ENCODE measurements around the gene NRP1. TPM values are rescaled to one million over a fixed set of nuclear protein-coding genes. Genes with fewer than 3 reads are reported as not detected.

Gene NRP1
- total RNA-seq, 1 donor: 173 TPM

GRCh38 chr10:33306701-33307519 is 27.6 kb downstream of the NRP1 start:
- Histone ChIP-seq H3K36me3 (ENCODE audit: insufficient read depth, low read length) (peaks cover 34% of the 10 kb centered on the region), H4K20me1 (ENCODE audit: insufficient read depth, low read length) (peaks cover 4% of the 10 kb centered on the region), H3K9me3 (ENCODE audit: low read depth, low read length) (no peaks in the 10 kb centered on the region), H3K27ac (ENCODE audit: low read depth, low read length) (peak overlapping the region; percentile 69), H3K79me2 (ENCODE audit: insufficient read depth, low read length) (peaks cover 91% of the 10 kb centered on the region), H3K27me3 (ENCODE audit: insufficient read depth, low read length) (no peaks in the 10 kb centered on the region), H3K4me2 (ENCODE audit: insufficient read depth, low read length) (no peak overlapping the region), H3K4me3 (ENCODE audit: insufficient read depth, low read length) (no peak overlapping the region), H3K4me1 (ENCODE audit: insufficient read depth, low read length) (peaks cover 31% of the 10 kb centered on the region), H2AFZ (ENCODE audit: low read length) (no peak overlapping the region)
- DNase-seq (ENCODE audit: insufficient read length, low spot score, missing footprints): no peak
- no peak for TF ChIP-seq CTCF (IDR thresholded peaks at IDR 0.05; ENCODE audit: extremely low read depth, low read depth, low read length)

DNA sequence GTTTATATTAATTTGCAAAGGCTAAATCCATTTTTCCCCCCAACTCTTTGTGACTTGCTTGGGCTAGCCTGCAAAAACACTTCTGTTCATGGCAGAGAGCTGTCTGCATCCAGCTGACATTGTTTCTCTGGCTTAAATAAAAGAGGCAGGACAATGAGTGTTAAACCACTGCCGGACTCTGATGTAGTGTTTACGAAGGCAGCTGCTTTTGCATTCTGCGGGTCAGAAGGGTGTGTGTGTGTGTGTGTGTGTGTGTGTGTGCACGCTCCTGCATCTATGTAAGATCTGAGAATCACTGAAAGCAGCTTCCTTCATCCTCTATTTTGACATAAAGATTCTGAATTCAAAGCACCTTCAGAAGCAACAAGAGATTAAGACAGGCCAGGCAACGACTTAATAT is 28.3 kb downstream of the NRP1 start:
- Histone ChIP-seq H3K4me2 (ENCODE audit: insufficient read depth, low read length) (no peak overlapping the region), H2AFZ (ENCODE audit: low read length) (no peak overlapping the region), H3K36me3 (ENCODE audit: insufficient read depth, low read length) (peaks cover 37% of the 10 kb centered on the region), H3K4me3 (ENCODE audit: insufficient read depth, low read length) (no peak overlapping the region), H3K27me3 (ENCODE audit: insufficient read depth, low read length) (no peaks in the 10 kb centered on the region), H3K27ac (ENCODE audit: low read depth, low read length) (peak overlapping the region; percentile 69), H3K4me1 (ENCODE audit: insufficient read depth, low read length) (peaks cover 31% of the 10 kb centered on the region), H3K9me3 (ENCODE audit: low read depth, low read length) (no peaks in the 10 kb centered on the region), H4K20me1 (ENCODE audit: insufficient read depth, low read length) (peaks cover 4% of the 10 kb centered on the region), H3K79me2 (ENCODE audit: insufficient read depth, low read length) (peaks cover 91% of the 10 kb centered on the region)
- no peak for TF ChIP-seq CTCF (IDR thresholded peaks at IDR 0.05; ENCODE audit: extremely low read depth, low read depth, low read length)
- no peak for DNase-seq (ENCODE audit: insufficient read length, low spot score, missing footprints)

GRCh38 chr10:33304423-33305225 is 29.8 kb downstream of the NRP1 start:
- DNase-seq (ENCODE audit: insufficient read length, low spot score, missing footprints): no peak
- Histone ChIP-seq H4K20me1 (ENCODE audit: insufficient read depth, low read length) (peaks cover 4% of the 10 kb centered on the region), H3K27ac (ENCODE audit: low read depth, low read length) (peak overlapping the region; percentile 35), H3K79me2 (ENCODE audit: insufficient read depth, low read length) (peaks cover 94% of the 10 kb centered on the region), H3K4me3 (ENCODE audit: insufficient read depth, low read length) (no peak overlapping the region), H2AFZ (ENCODE audit: low read length) (no peak overlapping the region), H3K36me3 (ENCODE audit: insufficient read depth, low read length) (peaks cover 47% of the 10 kb centered on the region), H3K27me3 (ENCODE audit: insufficient read depth, low read length) (no peaks in the 10 kb centered on the region), H3K4me1 (ENCODE audit: insufficient read depth, low read length) (peaks cover 23% of the 10 kb centered on the region), H3K9me3 (ENCODE audit: low read depth, low read length) (no peaks in the 10 kb centered on the region), H3K4me2 (ENCODE audit: insufficient read depth, low read length) (peak overlapping the region; percentile 2)
- TF ChIP-seq CTCF (IDR thresholded peaks at IDR 0.05; ENCODE audit: extremely low read depth, low read depth, low read length): no peak

DNA sequence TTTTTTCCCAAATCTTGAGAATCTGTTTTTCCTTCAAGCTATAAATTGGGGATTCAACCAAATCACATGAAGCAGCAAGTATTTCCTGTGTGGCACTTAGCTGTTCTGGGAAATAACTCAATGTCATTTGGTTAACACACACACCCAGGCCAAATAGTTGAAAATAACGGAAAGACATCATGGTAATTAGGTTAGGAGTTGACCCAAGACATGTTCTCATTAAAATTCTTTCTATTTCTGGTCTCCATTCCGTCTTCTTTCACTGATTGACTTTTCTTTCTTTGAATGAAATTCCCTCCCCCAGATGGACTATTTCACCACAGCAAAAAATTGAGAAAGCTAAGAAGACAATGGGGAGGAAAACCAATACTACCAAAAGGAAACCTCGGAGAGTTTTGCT is 30.5 kb downstream of the NRP1 start:
- H3K4me2 ChIP-seq (ENCODE audit: insufficient read depth, low read length): no peak overlapping the region
- no peak overlapping the region for H3K4me3 ChIP-seq (ENCODE audit: insufficient read depth, low read length)
- peaks cover 50% of the 10 kb centered on the region for H3K36me3 ChIP-seq (ENCODE audit: insufficient read depth, low read length)
- peak overlapping the region; percentile 35 for H3K27ac ChIP-seq (ENCODE audit: low read depth, low read length)
- H4K20me1 ChIP-seq (ENCODE audit: insufficient read depth, low read length): peaks cover 4% of the 10 kb centered on the region
- peaks cover 94% of the 10 kb centered on the region for H3K79me2 ChIP-seq (ENCODE audit: insufficient read depth, low read length)
- no peaks in the 10 kb centered on the region for H3K9me3 ChIP-seq (ENCODE audit: low read depth, low read length)
- H3K4me1 ChIP-seq (ENCODE audit: insufficient read depth, low read length): peaks cover 23% of the 10 kb centered on the region
- H3K27me3 ChIP-seq (ENCODE audit: insufficient read depth, low read length): no peaks in the 10 kb centered on the region
- DNase-seq (ENCODE audit: insufficient read length, low spot score, missing footprints): no peak
- no peak for TF ChIP-seq CTCF (IDR thresholded peaks at IDR 0.05; ENCODE audit: extremely low read depth, low read depth, low read length)
- H2AFZ ChIP-seq (ENCODE audit: low read length): no peak overlapping the region
